A549 (cell line): ENCODE data around the gene KANSL3.

Experiments
- CTCF ChIP-seq: fragments of >200 bp; sonication (Bioruptor Twin); formaldehyde crosslinking; IDR thresholded peaks from 3 replicates; pipeline ENCODE4 v1.5.1; 2016
- POLR2AphosphoS2 ChIP-seq: conservative IDR thresholded peaks from 2 replicates; pipeline ENCODE4 v1.6.1; 2012; ENCODE audit warnings: low read length, improper control_type of control experiment, inconsistent platforms

- no peak for TF ChIP-seq POLR2AphosphoS2
- TF ChIP-seq CTCF, result no peak
Measured at GRCh38 chr2:96546321-96546720, 91.8 kb downstream of the KANSL3 start.
